WTC11 (cell line): Measurements from ENCODE around the gene JMJD6. TPM values are rescaled to one million over a fixed set of nuclear protein-coding genes. Genes with fewer than 3 reads are reported as not detected.

Source experiments
- ATAC-seq: fragments of 200-7000 bp; cut with Tn5 transposase; 2 replicates; pipeline ENCODE4 v1.10.0; 2021; ENCODE audit warnings: mild to moderate bottlenecking, moderate library complexity
- CTCF ChIA-PET: fragments of 300-600 bp; sonication (Branson Sonifier 250); formaldehyde crosslinking; loops from one replicate; lab custom pipeline; 2021; ENCODE audit warnings: antibody characterized with exemption; lab: Charles Lee
- POLR2A ChIA-PET: fragments of 350-600 bp; sonication (Branson Sonifier 250); formaldehyde crosslinking; loops from one replicate; lab custom pipeline; 2021; ENCODE audit warnings: antibody characterized with exemption; lab: Charles Lee
- DNase-seq: peaks from one replicate; pipeline ENCODE4 v3.0.0; 2021; ENCODE audit warnings: low spot score
- H3K27ac Mint-ChIP-seq: 2 replicates; pipeline ENCODE4 v1.8.0; 2021; ENCODE audit warnings: mixed read lengths
- H3K27me3 Mint-ChIP-seq: 2 replicates; pipeline ENCODE4 v1.8.0; 2021; ENCODE audit warnings: low read depth, mild to moderate bottlenecking, moderate library complexity, mixed read lengths
- H3K36me3 Mint-ChIP-seq: 2 replicates; pipeline ENCODE4 v1.8.0; 2021; ENCODE audit warnings: mixed read lengths
- H3K4me1 Mint-ChIP-seq: 2 replicates; pipeline ENCODE4 v1.8.0; 2022; ENCODE audit warnings: mixed read lengths
- H3K4me3 Mint-ChIP-seq: 2 replicates; pipeline ENCODE4 v1.8.0; 2021; ENCODE audit warnings: mild to moderate bottlenecking, moderate library complexity, mixed read lengths
- H3K9me3 Mint-ChIP-seq: 2 replicates; pipeline ENCODE4 v1.8.0; 2021; ENCODE audit warnings: mixed read lengths
- ATF3 ChIP-seq: sonication (generic); formaldehyde crosslinking; conservative IDR thresholded peaks from 2 replicates; pipeline ENCODE4 v1.8.1; 2022; ENCODE audit warnings: mild to moderate bottlenecking, missing genetic modification reagents
- CBFB ChIP-seq: sonication (generic); formaldehyde crosslinking; IDR thresholded peaks from 2 replicates; pipeline ENCODE4 v1.8.1; 2022; ENCODE audit warnings: mild to moderate bottlenecking, low read depth, missing genetic modification reagents
- E2F1 ChIP-seq: sonication (generic); formaldehyde crosslinking; IDR thresholded peaks from 2 replicates; pipeline ENCODE4 v1.8.0; 2022; ENCODE audit warnings: mild to moderate bottlenecking, missing genetic modification reagents
- ELF4 ChIP-seq: sonication (generic); formaldehyde crosslinking; IDR thresholded peaks from 2 replicates; pipeline ENCODE4 v1.8.1; 2022; ENCODE audit warnings: low read depth, mild to moderate bottlenecking, moderate library complexity, missing genetic modification reagents
- EMX1 ChIP-seq: fragments of 250-450 bp; sonication (Bioruptor Pico); IDR thresholded peaks from 2 replicates; pipeline ENCODE4 v1.8.0; 2021; ENCODE audit warnings: mild to moderate bottlenecking
- ESRRA ChIP-seq: sonication (generic); formaldehyde crosslinking; IDR thresholded peaks from 2 replicates; pipeline ENCODE4 v1.8.1; 2022; ENCODE audit warnings: mild to moderate bottlenecking, missing genetic modification reagents, borderline replicate concordance
- ETV6 ChIP-seq: sonication (generic); formaldehyde crosslinking; IDR thresholded peaks from 2 replicates; pipeline ENCODE4 v1.8.1; 2022; ENCODE audit warnings: mild to moderate bottlenecking, missing genetic modification reagents
- GRHL2 ChIP-seq: fragments of 250-450 bp; sonication (Bioruptor Pico); IDR thresholded peaks from 2 replicates; pipeline ENCODE4 v1.8.0; 2022; ENCODE audit warnings: mild to moderate bottlenecking, moderate library complexity; ENCODE audit not compliant: insufficient replicate concordance, severe bottlenecking
- IRF1 ChIP-seq: sonication (generic); formaldehyde crosslinking; IDR thresholded peaks from 2 replicates; pipeline ENCODE4 v1.8.0; 2023; ENCODE audit warnings: missing genetic modification reagents
- JAZF1 ChIP-seq: fragments of 250-450 bp; sonication (Bioruptor Pico); IDR thresholded peaks from 2 replicates; pipeline ENCODE4 v1.9.0; 2021; ENCODE audit warnings: moderate library complexity, mild to moderate bottlenecking, inconsistent platforms
- JUN ChIP-seq: sonication (generic); formaldehyde crosslinking; IDR thresholded peaks from 2 replicates; pipeline ENCODE4 v1.8.0; 2023; ENCODE audit warnings: mild to moderate bottlenecking, missing genetic modification reagents
- SMAD4 ChIP-seq: sonication (generic); formaldehyde crosslinking; IDR thresholded peaks from 2 replicates; pipeline ENCODE4 v1.8.0; 2022; ENCODE audit warnings: mild to moderate bottlenecking, missing genetic modification reagents
- SOX15 ChIP-seq: fragments of 250-450 bp; sonication (Bioruptor Pico); IDR thresholded peaks from 2 replicates; pipeline ENCODE4 v1.9.0; 2021; ENCODE audit warnings: mild to moderate bottlenecking
- TCF7 ChIP-seq: sonication (generic); formaldehyde crosslinking; IDR thresholded peaks from 2 replicates; pipeline ENCODE4 v1.8.0; 2022; ENCODE audit warnings: mild to moderate bottlenecking, low read depth, missing genetic modification reagents, moderate library complexity
- TEAD4 ChIP-seq: sonication (generic); formaldehyde crosslinking; IDR thresholded peaks from 2 replicates; pipeline ENCODE4 v1.8.0; 2022; ENCODE audit warnings: mild to moderate bottlenecking, missing genetic modification reagents
- USF1 ChIP-seq: sonication (generic); formaldehyde crosslinking; IDR thresholded peaks from 2 replicates; pipeline ENCODE4 v1.8.0; 2022; ENCODE audit warnings: mild to moderate bottlenecking, missing genetic modification reagents
- USF2 ChIP-seq: sonication (generic); formaldehyde crosslinking; IDR thresholded peaks from 2 replicates; pipeline ENCODE4 v1.8.1; 2023; ENCODE audit warnings: mild to moderate bottlenecking, missing genetic modification reagents, moderate library complexity
- ZMAT4 ChIP-seq: fragments of 250-450 bp; sonication (Bioruptor Pico); IDR thresholded peaks from 2 replicates; pipeline ENCODE4 v1.9.0; 2021; ENCODE audit warnings: mild to moderate bottlenecking
- ZNF317 ChIP-seq: sonication (generic); formaldehyde crosslinking; IDR thresholded peaks from 2 replicates; pipeline ENCODE4 v1.8.1; 2023; ENCODE audit warnings: low read depth, mild to moderate bottlenecking, moderate library complexity, missing genetic modification reagents, borderline replicate concordance
- ZNF396 ChIP-seq: fragments of 250-450 bp; sonication (Bioruptor Pico); IDR thresholded peaks from 2 replicates; pipeline ENCODE4 v1.8.0; 2021; ENCODE audit warnings: mild to moderate bottlenecking, moderate library complexity, borderline replicate concordance
- ZNF512 ChIP-seq: sonication (generic); formaldehyde crosslinking; IDR thresholded peaks from 2 replicates; pipeline ENCODE4 v1.8.1; 2022; ENCODE audit warnings: missing genetic modification reagents, borderline replicate concordance
- ZNF671 ChIP-seq: fragments of 250-450 bp; sonication (Bioruptor Pico); IDR thresholded peaks from 2 replicates; pipeline ENCODE4 v1.8.0; 2021; ENCODE audit warnings: mild to moderate bottlenecking
- total RNA-seq: library from RNA; stranded (reverse); gene quantifications from 3 replicates; pipeline ENCODE4 v1.2.3, GENCODE V29; 2021

The JMJD6 gene
- total RNA-seq, 1 experiment from 2014 or later: 21.6 TPM

- Mint-ChIP-seq H3K4me1 (peaks cover 16% of the 10 kb centered on the region), H3K27me3 (no peaks in the 10 kb centered on the region), H3K4me3 (no peak overlapping the region), H3K9me3 (no peaks in the 10 kb centered on the region), H3K36me3 (no peaks in the 10 kb centered on the region), H3K27ac (no peak overlapping the region)
- DNase-seq (no peak), ATAC-seq (no peak)
- POLR2A ChIA-PET: no interaction called here
- no peak for TF ChIP-seq USF1 (CRISPR knock-in tag)
- no peak for TF ChIP-seq TCF7
- TF ChIP-seq CBFB (CRISPR knock-in tag): no peak
- no peak for TF ChIP-seq ZNF396 (CRISPR knock-in tag)
- TF ChIP-seq IRF1 (CRISPR knock-in tag): no peak
- TF ChIP-seq EMX1 (CRISPR knock-in tag): no peak
- TF ChIP-seq ESRRA (CRISPR knock-in tag): no peak
- TF ChIP-seq ZMAT4 (CRISPR knock-in tag): no peak
- no peak for TF ChIP-seq SOX15 (CRISPR knock-in tag)
- TF ChIP-seq E2F1: no peak
- TF ChIP-seq ZNF512 (CRISPR knock-in tag): no peak
- TF ChIP-seq ETV6: no peak
- no peak for TF ChIP-seq ELF4
- no peak for TF ChIP-seq SMAD4 (CRISPR knock-in tag)
- no peak for TF ChIP-seq JUN
- TF ChIP-seq USF2 (CRISPR knock-in tag): no peak
- TF ChIP-seq TEAD4: no peak
- no peak for TF ChIP-seq ZNF671
- TF ChIP-seq ZNF317 (CRISPR knock-in tag): no peak
- CTCF ChIA-PET: interaction anchor here (0.9 to 2.3 kb wide), 13 partner anchors 11 to 162 kb away, joined by 3 to 16 read pairs (median 5); no protein-coding TSS in a partner anchor
Measured at GRCh38 chr17:76684756-76685155, 41.6 kb downstream of the JMJD6 start.

- CTCF ChIA-PET: interaction anchor here (0.6 to 2.3 kb wide), 16 partner anchors 11 to 395 kb away, joined by 3 to 16 read pairs (median 4); no protein-coding TSS in a partner anchor
- no peaks in the 10 kb centered on the region for H3K36me3 Mint-ChIP-seq
- no peak for ATAC-seq
- DNase-seq: no peak
- H3K27ac Mint-ChIP-seq: no peak overlapping the region
- H3K27me3 Mint-ChIP-seq: no peaks in the 10 kb centered on the region
- peaks cover 16% of the 10 kb centered on the region for H3K4me1 Mint-ChIP-seq
- POLR2A ChIA-PET: interaction anchor here (0.6 kb wide), 1 partner anchor 834 kb away, joined by 3 read pairs; no protein-coding TSS in a partner anchor
- no peak for TF ChIP-seq JAZF1 (CRISPR knock-in tag)
- TF ChIP-seq ATF3 (CRISPR knock-in tag): no peak
- no peak for TF ChIP-seq GRHL2
- no peaks in the 10 kb centered on the region for H3K9me3 Mint-ChIP-seq
- no peak overlapping the region for H3K4me3 Mint-ChIP-seq
Measured at GRCh38 chr17:76683921-76684745, 42.3 kb downstream of the JMJD6 start.
